HG02588 (cell line): ENCODE results near the gene JUND.
A peak's percentile ranks its signal among the peaks of the same experiment; 100 is the strongest.

Experiments used
- ATAC-seq: cut with Tn5 transposase; IDR thresholded peaks from one replicate; pipeline ENCODE4 v1.9.1; 2021; ENCODE audit warnings: mild to moderate bottlenecking, moderate library complexity; ENCODE audit not compliant: unreplicated experiment

JUND gene

GRCh38 chr19:18308948-18309325, 27.5 kb upstream of the JUND start:
- ATAC-seq = no peak

DNA sequence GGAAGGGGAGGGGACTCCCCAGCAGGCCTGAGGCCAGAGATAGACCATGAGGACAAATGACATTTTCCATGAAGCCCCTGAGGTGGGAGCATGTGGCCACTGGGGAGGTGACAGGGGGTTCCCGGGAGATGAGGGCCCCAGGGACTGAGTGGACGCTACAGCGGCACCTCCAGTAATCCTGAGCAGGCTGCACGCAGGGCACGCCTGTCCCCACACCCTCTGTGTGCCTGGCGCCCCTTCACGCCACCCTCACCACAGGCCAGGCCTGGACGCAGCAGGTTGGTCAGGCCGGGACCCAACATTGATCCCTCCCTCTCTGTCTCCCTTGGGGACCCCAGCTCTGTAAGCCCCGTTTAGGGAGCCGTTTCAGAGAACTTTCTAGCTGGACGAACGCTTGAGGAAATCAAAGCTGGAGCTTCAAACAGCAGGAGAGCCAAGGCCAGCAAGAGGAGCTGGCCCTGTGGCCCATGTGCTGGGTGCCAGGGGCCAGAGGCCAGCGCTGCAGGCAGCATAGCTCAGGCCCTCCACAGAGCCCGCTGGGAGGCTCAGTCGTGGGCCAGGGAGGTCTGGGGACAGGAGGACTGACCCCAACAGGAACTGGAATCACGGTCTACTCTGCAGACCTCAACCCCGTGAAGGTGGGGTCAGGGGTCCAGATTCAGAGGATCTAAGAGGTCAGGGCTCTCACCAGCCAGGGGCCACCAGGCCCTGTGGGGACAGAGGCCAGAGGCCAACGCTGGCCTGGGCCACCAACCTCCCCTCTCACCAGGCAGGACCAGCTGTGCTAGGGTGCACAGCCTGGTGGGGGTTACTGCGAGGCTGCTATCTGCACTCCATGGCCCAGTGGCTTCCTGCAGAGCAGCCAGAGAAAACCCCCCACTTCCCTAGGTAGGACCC, 26.9 kb upstream of the JUND start:
- ATAC-seq = no peak

GRCh38 chr19:18307271-18307681, 25.9 kb upstream of the JUND start:
- no peak for ATAC-seq

DNA sequence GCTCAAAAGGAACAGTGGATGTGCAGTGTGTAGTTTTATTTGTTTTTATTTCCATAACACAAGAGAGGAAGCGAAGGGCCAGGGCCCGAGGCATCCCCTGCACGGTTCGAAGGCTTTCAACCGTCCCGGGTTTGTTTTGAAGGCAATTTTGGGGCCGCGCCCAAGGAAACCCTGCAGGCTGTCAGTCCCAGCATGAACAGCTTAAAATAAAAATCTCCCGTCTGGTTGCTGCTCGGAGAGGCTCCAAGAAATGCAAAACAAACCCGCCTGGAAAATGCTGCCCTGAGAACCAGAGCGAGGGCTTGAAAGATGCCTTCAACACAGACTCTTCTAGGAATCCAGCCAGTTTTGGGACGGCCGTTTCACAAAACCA, 25.5 kb upstream of the JUND start:
- no peak for ATAC-seq

GRCh38 chr19:18306209-18306887, 24.9 kb upstream of the JUND start:
- no peak for ATAC-seq

- ATAC-seq = peak; percentile 38
These were observed 23.3 kb upstream of the JUND start for GRCh38 chr19:18304458-18305310.

GRCh38 chr19:18304208-18304457, 22.7 kb upstream of the JUND start:
- no peak for ATAC-seq

DNA sequence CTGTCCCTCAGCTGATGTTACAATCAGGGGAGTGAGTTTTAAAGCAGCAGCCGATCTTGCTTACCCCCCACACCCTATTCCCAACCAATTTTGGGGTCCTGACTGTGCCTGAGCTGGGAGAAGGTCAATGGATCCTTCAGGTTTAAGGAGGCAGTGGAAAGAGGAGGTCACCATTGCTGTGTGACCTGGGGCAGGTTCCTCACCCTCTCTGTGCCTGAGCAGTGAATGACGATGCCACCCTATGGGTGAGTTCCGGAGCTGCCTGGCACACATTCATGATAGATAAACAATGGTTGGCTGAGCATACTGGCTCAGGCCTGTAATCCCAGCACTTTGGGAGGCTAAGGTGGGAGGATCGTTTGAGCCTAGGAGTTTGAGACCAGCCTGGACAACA, 20.3 kb upstream of the JUND start:
- no peak for ATAC-seq

DNA sequence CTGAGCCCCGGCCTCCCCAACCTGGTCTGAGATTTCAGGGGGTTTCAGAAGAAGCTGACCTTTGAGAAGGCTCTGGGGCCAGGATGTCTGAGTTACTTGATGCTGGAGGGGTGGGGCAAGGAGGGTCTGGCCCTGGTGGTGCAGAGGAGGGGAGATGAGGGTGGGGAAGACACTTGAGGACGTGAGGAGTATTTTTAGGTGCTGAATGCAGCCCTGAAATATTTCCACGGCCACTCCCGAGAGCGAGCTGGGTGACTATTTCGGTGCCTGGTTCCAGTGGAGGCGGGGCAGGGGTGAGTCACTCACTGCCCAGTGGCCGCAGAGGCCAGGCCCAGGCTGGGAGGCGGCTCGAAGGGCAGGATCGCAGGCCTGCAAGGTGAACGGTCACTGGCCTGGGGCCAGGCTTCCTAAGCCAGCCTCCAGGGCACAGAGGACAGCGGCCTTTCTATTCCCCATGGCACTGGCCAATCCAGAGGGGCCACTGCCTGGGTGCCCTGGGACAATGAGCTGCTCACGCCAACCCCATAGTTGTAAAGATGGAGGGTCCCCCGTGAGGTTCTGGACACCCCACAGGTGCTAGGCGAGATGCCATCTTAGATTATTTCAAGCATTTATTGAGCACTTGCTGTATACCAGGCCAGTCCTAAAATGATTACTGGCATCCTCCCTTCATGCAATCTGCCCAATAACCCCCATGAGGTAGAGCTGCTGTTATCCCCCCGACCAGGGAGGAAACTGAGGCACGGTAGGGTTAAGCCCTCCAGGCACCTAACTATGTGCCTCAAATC, 19.7 kb upstream of the JUND start:
- ATAC-seq = no peak

GRCh38 chr19:18299654-18300053, 18.2 kb upstream of the JUND start:
- no peak for ATAC-seq

GRCh38 chr19:18298601-18299000, 17.2 kb upstream of the JUND start:
- ATAC-seq = no peak

DNA sequence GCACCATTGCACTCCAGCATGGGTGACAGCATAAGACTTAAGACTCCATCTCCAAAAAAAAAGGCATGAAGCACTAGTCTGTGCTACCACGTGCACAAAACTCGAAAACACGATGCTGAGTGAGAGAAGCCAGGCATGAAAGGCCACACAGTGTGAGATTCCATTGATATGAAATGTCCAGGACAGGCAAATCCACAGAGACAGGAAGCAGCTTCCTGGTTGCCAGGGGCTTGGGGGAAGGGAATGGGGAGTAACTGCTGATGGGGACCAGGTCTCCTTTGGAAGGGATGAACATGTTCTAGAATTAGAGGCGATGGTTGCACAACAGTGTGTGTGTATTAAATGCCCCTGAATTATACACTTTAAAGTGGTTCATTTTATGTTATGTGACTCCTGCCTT, 15.9 kb upstream of the JUND start:
- no peak for ATAC-seq

- ATAC-seq = no peak
These were observed 13.6 kb upstream of the JUND start for GRCh38 chr19:18295034-18295451.

- no peak for ATAC-seq
These were observed 13.0 kb upstream of the JUND start for GRCh38 chr19:18294467-18294864.

DNA sequence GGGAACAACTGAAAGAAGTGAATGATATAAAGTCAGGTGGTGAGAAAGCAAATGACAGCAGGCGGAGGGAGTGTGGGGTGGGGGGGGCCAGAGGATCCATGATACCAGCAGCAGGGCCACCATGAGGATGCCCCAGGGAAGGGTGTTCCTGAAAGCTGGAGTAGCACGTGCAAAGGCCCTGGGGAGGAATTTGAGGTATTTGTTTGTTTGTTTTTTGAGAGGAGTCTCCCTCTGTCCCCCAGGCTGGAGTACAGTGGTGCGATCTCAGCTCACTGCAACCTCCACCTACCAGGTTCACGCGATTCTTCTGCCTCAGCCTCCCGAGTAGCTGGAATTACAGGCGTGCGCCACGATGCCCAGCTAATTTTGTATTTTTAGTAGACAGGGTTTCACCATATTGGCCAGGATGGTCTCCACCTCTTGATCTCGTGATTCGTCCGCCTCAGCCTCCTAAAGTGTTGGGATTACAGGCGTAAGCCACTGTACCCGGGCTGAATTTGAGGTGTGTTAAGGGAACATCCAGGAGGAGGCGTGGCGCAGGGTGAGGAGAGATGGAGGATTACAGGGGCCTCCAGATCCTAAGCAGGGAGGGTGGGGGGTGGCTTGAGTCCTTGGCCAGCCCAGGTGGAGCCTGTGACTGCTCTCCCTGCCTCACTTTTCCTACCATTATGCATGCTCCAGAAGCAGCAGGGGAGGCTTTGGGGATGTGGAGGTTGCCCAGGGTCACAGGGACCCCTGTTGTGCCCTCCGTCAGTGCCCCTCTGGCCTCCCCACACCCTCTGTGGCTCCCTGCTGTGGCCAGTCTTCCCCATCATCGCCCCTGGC, 12.4 kb upstream of the JUND start:
- ATAC-seq = no peak

DNA sequence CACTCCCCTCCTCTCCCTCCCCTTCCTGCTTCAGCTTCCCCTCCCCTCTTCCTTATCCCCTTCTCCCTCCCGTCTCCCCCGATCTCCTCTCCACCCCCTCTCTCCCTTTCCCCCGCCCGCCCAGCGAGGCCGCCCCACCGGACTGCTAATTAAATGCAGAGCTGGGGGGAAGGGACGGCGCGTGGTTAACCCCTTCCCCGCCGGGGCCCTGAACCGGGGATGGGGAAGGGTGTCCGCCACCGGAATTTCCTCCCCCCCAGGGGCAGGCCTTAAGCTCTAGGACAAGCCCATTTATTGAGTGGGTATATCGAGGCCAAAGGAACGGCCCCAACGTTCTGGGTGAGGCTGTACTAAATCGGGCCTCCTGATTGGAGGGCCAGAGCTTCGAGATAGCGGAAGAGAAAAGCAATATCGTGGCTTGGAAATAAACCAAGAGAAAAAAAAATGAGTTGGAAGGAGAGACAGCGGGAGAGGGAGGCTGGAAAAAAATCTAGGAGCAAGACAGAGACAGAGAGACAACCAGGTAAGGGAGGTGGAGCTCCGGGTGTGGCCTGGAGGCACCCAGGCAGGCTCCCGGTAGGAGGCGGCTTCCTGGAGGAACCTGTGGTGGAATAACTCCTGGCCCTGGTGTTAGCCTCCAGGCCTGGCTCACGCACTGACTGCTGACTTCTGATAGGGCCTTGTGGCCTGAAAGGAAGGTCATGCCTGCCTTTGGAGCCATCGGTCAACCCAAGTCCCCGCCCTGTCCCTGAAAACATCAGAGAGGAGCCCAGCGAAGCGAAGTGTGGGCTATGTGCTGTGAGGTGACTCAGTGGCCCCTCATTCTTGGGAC, 11.6 kb upstream of the JUND start:
- no peak for ATAC-seq

- no peak for ATAC-seq
These were observed 11.0 kb upstream of the JUND start for GRCh38 chr19:18292462-18292809.

DNA sequence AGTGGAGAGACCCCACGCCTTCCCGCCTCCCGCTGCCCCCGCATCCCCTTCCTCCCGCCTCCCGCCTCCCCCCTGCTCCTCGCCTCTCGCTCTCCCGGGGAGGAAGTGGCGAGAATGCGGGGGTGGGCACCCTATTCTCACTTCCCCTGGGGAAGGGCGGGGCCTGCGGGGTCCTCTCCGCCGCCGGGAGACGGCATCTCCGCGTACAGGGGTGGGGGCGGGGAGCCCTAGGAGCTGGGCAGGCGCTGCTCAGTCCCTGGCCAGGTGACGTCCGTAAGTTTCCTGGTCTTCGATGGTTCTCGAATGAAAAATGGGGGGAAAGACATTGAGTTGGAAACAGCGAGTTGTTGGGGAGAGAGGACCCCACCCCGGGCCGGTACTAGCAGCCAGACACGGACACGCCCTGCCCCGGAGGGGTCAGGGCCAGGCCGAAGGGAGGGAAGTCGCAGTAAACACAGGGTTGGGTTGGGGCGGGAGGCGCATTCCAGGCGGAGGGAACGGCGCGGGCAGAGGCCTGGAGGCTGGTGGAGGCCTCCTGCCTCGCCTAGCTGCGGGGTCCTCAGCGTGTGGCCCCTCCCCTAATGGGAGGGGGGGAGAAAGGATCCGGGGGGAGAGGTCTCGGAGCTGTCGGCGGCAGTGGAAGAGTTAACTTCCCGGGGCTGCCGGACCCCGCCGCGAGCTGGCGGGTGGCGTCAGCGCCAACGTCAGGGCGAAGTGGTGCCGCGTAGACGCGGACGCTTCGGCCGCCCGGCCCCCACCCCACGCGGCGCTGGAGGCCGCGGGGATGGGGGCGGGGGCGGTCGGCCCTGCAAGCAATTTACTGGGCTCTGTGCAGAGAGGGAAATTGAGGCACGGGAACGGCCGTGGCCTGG, 10.4 kb upstream of the JUND start:
- peak; percentile 39 for ATAC-seq
